ENCODE results near the gene SLC12A9.
A peak's percentile ranks its signal among the peaks of the same experiment; 100 is the strongest.
"Not testable (repeated sequence)": the region's sequence is repeated elsewhere in the genome, so short reads cannot be mapped to it uniquely, and the experiment has no call there.

Gene SLC12A9

GRCh38 chr7:100811480-100811879 is 41.0 kb upstream of the SLC12A9 start:
- H3K36me3 ChIP-seq (replicated peaks; ENCODE audit: insufficient read depth, low read length): no peaks in the 10 kb centered on the region
- no peak overlapping the region for H3K27ac ChIP-seq (ENCODE audit: low read length)
- no peaks in the 10 kb centered on the region for H3K9me3 ChIP-seq (replicated peaks; ENCODE audit: insufficient read depth, low read length)
- no peaks in the 10 kb centered on the region for H3K9me2 ChIP-seq (replicated peaks; ENCODE audit: insufficient read depth, low read length)
- H3K9ac ChIP-seq (ENCODE audit: low read length): no peak overlapping the region
- H2AFZ ChIP-seq (ENCODE audit: low read length): no peak overlapping the region
- H3K79me2 ChIP-seq (ENCODE audit: low read length): no peaks in the 10 kb centered on the region
- H3K4me3 ChIP-seq (ENCODE audit: low read length): no peak overlapping the region
- H3K4me1 ChIP-seq (ENCODE audit: low read length): no peaks in the 10 kb centered on the region
- peaks cover 79% of the 10 kb centered on the region for H3K27me3 ChIP-seq (replicated peaks; ENCODE audit: insufficient read depth, low read length)
- DNase-seq: no peak
- H4K20me1 ChIP-seq (ENCODE audit: insufficient read depth, low read length): no peaks in the 10 kb centered on the region
- H3K4me2 ChIP-seq (ENCODE audit: low read depth, low read length): no peak overlapping the region
- no peak for TF ChIP-seq CTCF (IDR thresholded peaks at IDR 0.05; ENCODE audit: low read length)
- no peak for TF ChIP-seq EZH2phosphoT487 (IDR thresholded peaks at IDR 0.05; ENCODE audit: low read length)
- TF ChIP-seq EZH2 (optimal IDR thresholded peaks at IDR 0.05; ENCODE audit: low read depth, low read length): no peak
- H3F3A ChIP-seq (ENCODE audit: insufficient read depth, low read length): no peaks in the 10 kb centered on the region

GRCh38 chr7:100812729-100813128 is 39.8 kb upstream of the SLC12A9 start:
- Histone ChIP-seq H3F3A (ENCODE audit: insufficient read depth, low read length) (no peaks in the 10 kb centered on the region), H2AFZ (ENCODE audit: low read length) (no peak overlapping the region), H3K4me3 (ENCODE audit: low read length) (no peak overlapping the region), H3K4me2 (ENCODE audit: low read depth, low read length) (no peak overlapping the region), H4K20me1 (ENCODE audit: insufficient read depth, low read length) (no peaks in the 10 kb centered on the region), H3K9me3 (replicated peaks; ENCODE audit: insufficient read depth, low read length) (no peaks in the 10 kb centered on the region), H3K4me1 (ENCODE audit: low read length) (no peaks in the 10 kb centered on the region), H3K27me3 (replicated peaks; ENCODE audit: insufficient read depth, low read length) (peaks cover 72% of the 10 kb centered on the region), H3K79me2 (ENCODE audit: low read length) (no peaks in the 10 kb centered on the region), H3K27ac (ENCODE audit: low read length) (no peak overlapping the region), H3K36me3 (replicated peaks; ENCODE audit: insufficient read depth, low read length) (no peaks in the 10 kb centered on the region), H3K9ac (ENCODE audit: low read length) (no peak overlapping the region), H3K9me2 (replicated peaks; ENCODE audit: insufficient read depth, low read length) (no peaks in the 10 kb centered on the region)
- no peak for DNase-seq
- no peak for TF ChIP-seq EZH2phosphoT487 (IDR thresholded peaks at IDR 0.05; ENCODE audit: low read length)
- TF ChIP-seq CTCF (IDR thresholded peaks at IDR 0.05; ENCODE audit: low read length): no peak
- TF ChIP-seq EZH2 (optimal IDR thresholded peaks at IDR 0.05; ENCODE audit: low read depth, low read length): no peak

GRCh38 chr7:100816515-100816914 is 36.0 kb upstream of the SLC12A9 start:
- H3K79me2 ChIP-seq (ENCODE audit: low read length); H3K27ac ChIP-seq (ENCODE audit: low read length): not testable (repeated sequence)

DNA sequence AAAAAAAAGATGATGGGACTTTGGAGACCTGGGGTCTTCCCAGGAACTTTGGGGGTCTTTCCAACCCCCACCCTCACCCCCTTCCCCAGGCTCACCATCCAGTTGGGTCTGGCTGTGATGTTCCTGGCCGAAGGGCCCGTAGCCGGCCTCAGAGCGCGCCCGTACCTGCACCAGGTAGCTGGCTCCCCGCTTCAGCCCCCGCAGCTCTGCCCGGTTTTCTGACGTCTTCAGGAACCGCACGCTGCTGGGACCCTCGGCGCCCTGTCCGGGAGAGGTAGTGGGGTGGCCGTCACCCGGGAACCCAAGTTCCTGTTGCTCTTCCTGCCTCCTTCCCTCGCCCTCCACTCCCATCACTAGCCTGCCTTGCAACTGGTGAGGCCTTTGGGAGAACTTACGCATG is 35.4 kb upstream of the SLC12A9 start:
- no peaks in the 10 kb centered on the region for H3K9me3 ChIP-seq (replicated peaks; ENCODE audit: insufficient read depth, low read length)
- H3K27me3 ChIP-seq (replicated peaks; ENCODE audit: insufficient read depth, low read length): peaks cover 68% of the 10 kb centered on the region
- no peaks in the 10 kb centered on the region for H3K9me2 ChIP-seq (replicated peaks; ENCODE audit: insufficient read depth, low read length)
- H2AFZ ChIP-seq (ENCODE audit: low read length): no peak overlapping the region
- no peak overlapping the region for H3K4me2 ChIP-seq (ENCODE audit: low read depth, low read length)
- no peak overlapping the region for H3K4me3 ChIP-seq (ENCODE audit: low read length)
- no peak for TF ChIP-seq EZH2phosphoT487 (IDR thresholded peaks at IDR 0.05; ENCODE audit: low read length)
- no peak for TF ChIP-seq EZH2 (optimal IDR thresholded peaks at IDR 0.05; ENCODE audit: low read depth, low read length)
- TF ChIP-seq CTCF (IDR thresholded peaks at IDR 0.05; ENCODE audit: low read length): no peak
- no peak overlapping the region for H3K27ac ChIP-seq (ENCODE audit: low read length)
- H4K20me1 ChIP-seq (ENCODE audit: insufficient read depth, low read length): no peaks in the 10 kb centered on the region
- no peaks in the 10 kb centered on the region for H3K36me3 ChIP-seq (replicated peaks; ENCODE audit: insufficient read depth, low read length)
- no peaks in the 10 kb centered on the region for H3K4me1 ChIP-seq (ENCODE audit: low read length)
- H3K79me2 ChIP-seq (ENCODE audit: low read length): no peaks in the 10 kb centered on the region
- no peaks in the 10 kb centered on the region for H3F3A ChIP-seq (ENCODE audit: insufficient read depth, low read length)
- DNase-seq: no peak
- no peak overlapping the region for H3K9ac ChIP-seq (ENCODE audit: low read length)

More at GRCh38 chr7:100816515-100816914, 36.0 kb upstream of the SLC12A9 start:
- H3K9ac ChIP-seq (ENCODE audit: low read length); H3K9me2 ChIP-seq (replicated peaks; ENCODE audit: insufficient read depth, low read length); H2AFZ ChIP-seq (ENCODE audit: low read length); H3K4me2 ChIP-seq (ENCODE audit: low read depth, low read length); H3F3A ChIP-seq (ENCODE audit: insufficient read depth, low read length); H3K4me3 ChIP-seq (ENCODE audit: low read length); H4K20me1 ChIP-seq (ENCODE audit: insufficient read depth, low read length); H3K36me3 ChIP-seq (replicated peaks; ENCODE audit: insufficient read depth, low read length); H3K4me1 ChIP-seq (ENCODE audit: low read length); H3K9me3 ChIP-seq (replicated peaks; ENCODE audit: insufficient read depth, low read length): not testable (repeated sequence)
- peak; percentile 58 for DNase-seq
- H3K27me3 ChIP-seq (replicated peaks; ENCODE audit: insufficient read depth, low read length): peaks cover 66% of the 10 kb centered on the region

All from MM.1S (cell line).